Measurements from ENCODE around the gene CNOT1. TPM values are rescaled to one million over a fixed set of nuclear protein-coding genes. Genes with fewer than 3 reads are reported as not detected.

The CNOT1 gene
- total and polyA plus RNA-seq, 2 of the 4 experiments (the other 2 are of a cell fraction): 85.5 to 357 TPM

Small RNAs within 50 kb of the gene (microRNA-seq; reads per million reads assigned to microRNA genes)
- not detected for gene RNU6-103P (ENCODE audit: insufficient read depth, insufficient read length)
- gene SNORA46 (ENCODE audit: insufficient read depth, insufficient read length): 43.4 reads per million, percentile 72 among the genes with 10 or more reads in this experiment
- gene SNORA50A (ENCODE audit: insufficient read depth, insufficient read length): not detected

Small RNAs within 50 kb of the gene (small RNA-seq; reads per million reads assigned to genes)
- 0 reads per million in 5 experiments for gene RNU6-103P
- 141 to 1,340 (median 211) reads per million in 5 experiments for gene SNORA46
- gene SNORA50A: 0 reads per million in 5 experiments

Other genes with a start within 250 kb of the CNOT1 start
- gene GINS3, start 237.4 kb downstream of the CNOT1 start, total RNA-seq (2012; rRNA removed): 5.0 and 5.4 TPM in 2 replicates
- 5.2 and 5.3 TPM in 2 replicates for gene GINS3, start 237.4 kb downstream of the CNOT1 start, polyA plus RNA-seq (2012; rRNA removed)
- 9.7 and 10.9 TPM in 2 replicates for gene NDRG4, start 129.7 kb downstream of the CNOT1 start, total RNA-seq (2012; rRNA removed)
- 23.5 and 26.5 TPM in 2 replicates for gene NDRG4, start 129.7 kb downstream of the CNOT1 start, polyA plus RNA-seq (2012; rRNA removed)
- 3.2 and 3.3 TPM in 2 replicates for gene SETD6, start 114.3 kb downstream of the CNOT1 start, total RNA-seq (2012; rRNA removed)
- gene SETD6, start 114.3 kb downstream of the CNOT1 start, polyA plus RNA-seq (2012; rRNA removed): 5.2 and 6.4 TPM in 2 replicates
- gene SLC38A7, start 54.9 kb upstream of the CNOT1 start, total RNA-seq (2012; rRNA removed): 13.6 and 14.7 TPM in 2 replicates
- gene SLC38A7, start 54.9 kb upstream of the CNOT1 start, polyA plus RNA-seq (2012; rRNA removed): 16.4 and 16.7 TPM in 2 replicates
- gene GOT2, start 104.5 kb upstream of the CNOT1 start, total RNA-seq (2012; rRNA removed): 45.5 and 50.2 TPM in 2 replicates
- 55.2 and 60.2 TPM in 2 replicates for gene GOT2, start 104.5 kb upstream of the CNOT1 start, polyA plus RNA-seq (2012; rRNA removed)

Measured in IMR-90 (cell line).